ENCODE measurements around the gene FYB1. TPM values are rescaled to one million over a fixed set of nuclear protein-coding genes. Genes with fewer than 3 reads are reported as not detected.

FYB1 gene
- total and polyA plus RNA-seq, 2 of the 8 experiments (the other 6 are each of a cell fraction or from before 2014, with no cell fraction given), result not detected

GRCh38 chr5:39138892-39139291 is 80.5 kb downstream of the FYB1 start:
- Histone ChIP-seq H3K18ac (ENCODE audit: extremely low read depth, low read length) (no peak overlapping the region), H3K9me3 (ENCODE audit: insufficient read depth in 2 of 2, low read depth in 1 of 2, low read length in 1 of 2) (no peaks in the 10 kb centered on the region), H2BK15ac (ENCODE audit: low read length) (no peak overlapping the region), H3K79me1 (ENCODE audit: low read depth, low read length) (no peaks in the 10 kb centered on the region), H3K56ac (replicated peaks; ENCODE audit: insufficient read length, low read depth, low read length) (no peak overlapping the region), H3K27me3 (replicated peaks in 1 of 4; ENCODE audit: control insufficient read depth in 3 of 4, extremely low read depth in 1 of 4, insufficient read depth in 3 of 4, low read length in 3 of 4) (no peaks in the 10 kb centered on the region), H3K27ac (ENCODE audit: low read depth, low read length) (no peak overlapping the region), H3K4me2 (ENCODE audit: insufficient read depth in 1 of 2, low read depth in 2 of 2, low read length in 2 of 2) (no peak overlapping the region), H3K4me3 (ENCODE audit: extremely low read depth in 1 of 4, insufficient read depth in 2 of 4, low read depth in 3 of 4, low read length in 4 of 4) (no peak overlapping the region), H3K23me2 (ENCODE audit: low read depth, low read length) (no peaks in the 10 kb centered on the region), H3K14ac (ENCODE audit: insufficient read length) (no peak overlapping the region), H2AFZ (ENCODE audit: low read length) (no peak overlapping the region), H2BK5ac (ENCODE audit: low read depth, low read length) (no peak overlapping the region), H3K9ac (replicated peaks in 1 of 4; ENCODE audit: extremely low read depth in 1 of 4, low read depth in 3 of 4, low read length in 3 of 4) (no peak overlapping the region), H4K5ac (ENCODE audit: insufficient read length, low read depth, low read length) (no peak overlapping the region), H3K4me1 (replicated peaks in 1 of 4; ENCODE audit: control insufficient read depth in 3 of 4, insufficient read depth in 4 of 4, low read length in 3 of 4) (no peaks in the 10 kb centered on the region), H2BK20ac (ENCODE audit: low read length) (no peak overlapping the region), H2AK5ac (ENCODE audit: low read depth, low read length) (no peak overlapping the region), H4K20me1 (replicated peaks in 1 of 2; ENCODE audit: control insufficient read depth in 1 of 2, insufficient read depth in 2 of 2, low read length in 2 of 2) (no peaks in the 10 kb centered on the region), H3K4ac (replicated peaks; ENCODE audit: insufficient read length, low read depth, low read length) (no peak overlapping the region), H3K79me2 (ENCODE audit: control insufficient read depth in 1 of 2, insufficient read depth in 2 of 2, low read length in 2 of 2) (no peaks in the 10 kb centered on the region), H2BK120ac (replicated peaks; ENCODE audit: low read depth, low read length) (no peak overlapping the region), H4K8ac (ENCODE audit: extremely low read depth, insufficient read depth, low read length) (no peak overlapping the region), H3K23ac (ENCODE audit: insufficient read length) (no peak overlapping the region), H4K91ac (replicated peaks; ENCODE audit: insufficient read length, low read length) (no peak overlapping the region), H2BK12ac (ENCODE audit: low read depth, low read length) (no peak overlapping the region), H3K36me3 (ENCODE audit: control insufficient read depth in 2 of 4, insufficient read depth in 4 of 4, low read length in 3 of 4) (no peaks in the 10 kb centered on the region)
- no peak for FAIRE-seq
- POLR2A ChIA-PET (ENCODE audit: partially characterized antibody), result no interaction called here
- CTCF ChIA-PET (ENCODE audit: partially characterized antibody), result interaction anchor here (0.7 to 1.2 kb wide), 5 partner anchors 8 to 409 kb away, joined by 3 to 5 read pairs (median 3); no protein-coding TSS in a partner anchor
- 95% methylated on average over 2 of the region's 2 CpGs; no CpG with 5 or more reads in 1 of the 2 experiments for WGBS, 2 experiments (ENCODE audit: extremely low coverage in 1 of 2, insufficient coverage in 1 of 2, insufficient read length in 1 of 2, insufficient replicate concordance in 2 of 2, low coverage in 1 of 2, low lambda C conversion rate in 2 of 2, missing lambda C conversion rate in 1 of 2)
- DNase-seq (ENCODE audit: low read depth in 1 of 2, low spot score in 2 of 2), result no peak
- TF ChIP-seq NRF1 (IDR thresholded peaks at IDR 0.05; ENCODE audit: low read depth, low read length), result no peak
- no peak for TF ChIP-seq GABPA (IDR thresholded peaks at IDR 0.05; ENCODE audit: borderline replicate concordance, insufficient read depth, low read length)
- TF ChIP-seq RBBP5 (IDR thresholded peaks at IDR 0.05; ENCODE audit: borderline replicate concordance, low read depth, low read length), result no peak
- TF ChIP-seq ATF3 (IDR thresholded peaks at IDR 0.05; ENCODE audit: insufficient read depth, low read depth, low read length), result no peak
- TF ChIP-seq SP1 (IDR thresholded peaks at IDR 0.05; ENCODE audit: low read depth, low read length), result no peak
- TF ChIP-seq RFX5 (IDR thresholded peaks at IDR 0.05; ENCODE audit: borderline replicate concordance, low read depth, low read length), result no peak
- TF ChIP-seq SAP30 (IDR thresholded peaks at IDR 0.05; ENCODE audit: insufficient read depth, insufficient replicate concordance, low read length), result no peak
- no peak for TF ChIP-seq ZNF274 (IDR thresholded peaks at IDR 0.05; ENCODE audit: borderline replicate concordance, extremely low read depth, low read length)
- TF ChIP-seq SP4 (IDR thresholded peaks at IDR 0.05; ENCODE audit: low read length), result no peak
- no peak for TF ChIP-seq SUZ12 (IDR thresholded peaks at IDR 0.05; ENCODE audit: low read length)
- no peak for TF ChIP-seq RNF2 (IDR thresholded peaks at IDR 0.05; ENCODE audit: borderline replicate concordance, low read depth, low read length, missing control alignments, poor library complexity, severe bottlenecking)
- TF ChIP-seq POLR2A (IDR thresholded peaks at IDR 0.05; ENCODE audit: control extremely low read depth in 1 of 2, low read depth in 2 of 2, low read length in 2 of 2), result no peak
- TF ChIP-seq PHF8 (conservative IDR thresholded peaks at IDR 0.05; ENCODE audit: low read depth, low read length), result no peak

Data from H1 (cell line).